Right atrium auricular region (tissue), 2 donors: ENCODE data around the gene NLK. TPM values are rescaled to one million over a fixed set of nuclear protein-coding genes. Genes with fewer than 3 reads are reported as not detected.

Source experiments
- DNase-seq: peaks from one replicate; pipeline ENCODE4 v3.0.0-alpha.2; 2019; ENCODE audit warnings: low spot score
- H3K27ac ChIP-seq, 2 donors: fragments of 200-600 bp; sonication (generic); 1 replicate in 1 of 2; 2 replicates in 1 of 2; pipeline ENCODE4 v1.5.1; 2016 to 2019
- H3K27me3 ChIP-seq, 2 donors: fragments of 200-600 bp; sonication (generic); one replicate each; pipeline versions ENCODE4 v1.5.1 to v1.6.0; 2017 to 2019
- H3K36me3 ChIP-seq: fragments of 200-600 bp; sonication (generic); one replicate; pipeline ENCODE4 v1.5.1; 2016
- H3K4me1 ChIP-seq, 2 donors: fragments of 200-600 bp; sonication (generic); one replicate each; pipeline versions ENCODE4 v1.5.1 to v1.6.0; 2017 to 2019
- H3K4me3 ChIP-seq, 2 donors: fragments of 200-600 bp; sonication (generic); 1 replicate in 1 of 2; 2 replicates in 1 of 2; pipeline ENCODE4 v1.5.1; 2017 to 2019; ENCODE audit warnings: mild to moderate bottlenecking in 1 of 2, moderate library complexity in 1 of 2
- H3K9me3 ChIP-seq, 2 donors: fragments of 200-600 bp; sonication (generic); one replicate each; pipeline ENCODE4 v1.5.1; 2019
- CTCF ChIP-seq, 2 donors: fragments of 200-600 bp; sonication (generic); IDR thresholded peaks; one replicate each; pipeline ENCODE4 v1.5.1; 2019; ENCODE audit warnings: antibody characterized with exemption in 2 of 2
- total RNA-seq, 2 donors: library from RNA; depleted of rRNA; stranded (reverse); fragments of >200 nt; gene quantifications; one replicate each; pipeline ENCODE4 v1.1.0, GENCODE V29; 2016

NLK gene
- total RNA-seq, 2 donors from 2014 or later, result 17.9 to 19.4 TPM

- TF ChIP-seq CTCF (IDR thresholded peaks at IDR 0.05), result no peak
Observed at GRCh38 chr17:28159004-28159403, 116.5 kb downstream of the NLK start.

DNA sequence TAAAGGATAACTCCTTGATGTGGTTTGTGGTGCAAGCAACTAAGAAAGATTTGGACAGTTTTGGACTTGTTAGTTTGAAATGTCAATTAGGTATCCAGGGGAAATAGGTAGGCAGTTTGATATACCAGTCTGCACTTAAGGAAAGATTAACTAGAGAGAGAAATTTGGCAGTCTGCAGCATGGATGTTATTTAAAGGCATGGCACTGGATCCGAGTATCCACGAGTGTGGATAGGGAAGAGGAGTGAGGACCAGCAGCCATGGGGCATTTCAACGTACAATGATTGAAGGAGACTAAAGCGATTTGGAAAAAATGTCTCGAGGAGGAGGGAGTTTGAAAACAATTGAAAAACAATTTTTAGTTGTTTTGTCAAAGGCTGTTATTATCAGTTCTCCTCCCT is 117.4 kb downstream of the NLK start:
- no peak for DNase-seq
- TF ChIP-seq CTCF (IDR thresholded peaks at IDR 0.05), result no peak
- Histone ChIP-seq H3K27me3 (no peaks in the 10 kb centered on the region), H3K27ac (no peak overlapping the region), H3K36me3 (no peaks in the 10 kb centered on the region), H3K9me3 (no peaks in the 10 kb centered on the region), H3K4me3 (no peak overlapping the region), H3K4me1 (no peaks in the 10 kb centered on the region)

More at GRCh38 chr17:28159004-28159403, 116.5 kb downstream of the NLK start:
- Histone ChIP-seq H3K27ac (no peak overlapping the region), H3K4me3 (no peak overlapping the region), H3K9me3 (no peaks in the 10 kb centered on the region), H3K36me3 (no peaks in the 10 kb centered on the region), H3K4me1 (no peaks in the 10 kb centered on the region), H3K27me3 (no peaks in the 10 kb centered on the region)
- DNase-seq, result no peak

DNA sequence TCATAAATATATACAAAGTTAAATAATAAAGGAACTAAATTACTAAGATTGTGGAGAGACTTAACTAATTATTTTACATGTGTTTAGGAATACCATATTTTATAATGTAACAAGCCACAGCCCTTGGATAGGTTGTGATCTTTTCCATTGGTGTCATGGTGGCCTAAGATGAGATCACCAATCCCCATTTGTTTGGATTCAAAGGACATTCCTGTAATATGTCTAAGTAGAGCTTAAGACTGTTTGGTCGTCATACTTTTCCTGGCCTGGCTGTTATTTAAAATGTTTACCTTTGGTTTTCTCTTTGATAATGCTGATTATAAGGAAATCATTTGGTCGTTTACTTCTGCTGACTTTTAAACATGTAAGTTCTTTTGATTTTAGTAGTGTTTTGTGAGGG is 118.1 kb downstream of the NLK start:
- no peak for TF ChIP-seq CTCF (IDR thresholded peaks at IDR 0.05)
- Histone ChIP-seq H3K4me3 (no peak overlapping the region), H3K27ac (no peak overlapping the region)

DNA sequence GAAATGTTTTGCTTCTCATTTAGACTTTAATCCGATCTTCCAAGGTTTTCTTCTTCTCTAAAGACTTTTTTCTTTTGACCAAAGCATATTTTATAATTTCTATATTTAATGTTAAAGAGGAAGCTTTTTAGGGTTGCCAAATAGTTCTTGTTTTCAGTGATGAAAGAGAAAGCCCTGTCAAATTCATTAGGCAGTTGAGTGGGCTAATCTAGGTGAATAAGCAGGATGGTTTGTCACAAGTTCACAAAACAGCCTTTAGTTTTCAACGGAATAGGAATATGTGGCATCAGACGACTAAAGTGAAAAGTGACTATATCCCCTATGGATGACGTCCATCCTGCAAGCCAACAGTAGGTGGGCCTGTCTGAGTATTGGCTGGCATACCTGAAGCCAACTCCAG is 118.8 kb downstream of the NLK start:
- TF ChIP-seq CTCF (IDR thresholded peaks at IDR 0.05), result no peak
- no peak overlapping the region for H3K27ac ChIP-seq
- H3K36me3 ChIP-seq, result no peaks in the 10 kb centered on the region
- DNase-seq, result no peak
- no peaks in the 10 kb centered on the region for H3K9me3 ChIP-seq
- no peaks in the 10 kb centered on the region for H3K27me3 ChIP-seq
- H3K4me1 ChIP-seq, result no peaks in the 10 kb centered on the region
- no peak overlapping the region for H3K4me3 ChIP-seq

More for the DNA sequence above, 118.1 kb downstream of the NLK start:
- H3K27me3 ChIP-seq, result no peaks in the 10 kb centered on the region
- H3K4me1 ChIP-seq, result no peaks in the 10 kb centered on the region
- H3K9me3 ChIP-seq, result no peaks in the 10 kb centered on the region
- DNase-seq, result no peak
- no peaks in the 10 kb centered on the region for H3K36me3 ChIP-seq

- Histone ChIP-seq H3K4me3 (no peak overlapping the region), H3K36me3 (peaks cover 14% of the 10 kb centered on the region), H3K9me3 (no peaks in the 10 kb centered on the region), H3K4me1 (no peaks in the 10 kb centered on the region), H3K27me3 (no peaks in the 10 kb centered on the region), H3K27ac (no peak overlapping the region)
- TF ChIP-seq CTCF (IDR thresholded peaks at IDR 0.05), result no peak
- DNase-seq, result no peak
Observed at GRCh38 chr17:28166478-28166877, 124.0 kb downstream of the NLK start.

DNA sequence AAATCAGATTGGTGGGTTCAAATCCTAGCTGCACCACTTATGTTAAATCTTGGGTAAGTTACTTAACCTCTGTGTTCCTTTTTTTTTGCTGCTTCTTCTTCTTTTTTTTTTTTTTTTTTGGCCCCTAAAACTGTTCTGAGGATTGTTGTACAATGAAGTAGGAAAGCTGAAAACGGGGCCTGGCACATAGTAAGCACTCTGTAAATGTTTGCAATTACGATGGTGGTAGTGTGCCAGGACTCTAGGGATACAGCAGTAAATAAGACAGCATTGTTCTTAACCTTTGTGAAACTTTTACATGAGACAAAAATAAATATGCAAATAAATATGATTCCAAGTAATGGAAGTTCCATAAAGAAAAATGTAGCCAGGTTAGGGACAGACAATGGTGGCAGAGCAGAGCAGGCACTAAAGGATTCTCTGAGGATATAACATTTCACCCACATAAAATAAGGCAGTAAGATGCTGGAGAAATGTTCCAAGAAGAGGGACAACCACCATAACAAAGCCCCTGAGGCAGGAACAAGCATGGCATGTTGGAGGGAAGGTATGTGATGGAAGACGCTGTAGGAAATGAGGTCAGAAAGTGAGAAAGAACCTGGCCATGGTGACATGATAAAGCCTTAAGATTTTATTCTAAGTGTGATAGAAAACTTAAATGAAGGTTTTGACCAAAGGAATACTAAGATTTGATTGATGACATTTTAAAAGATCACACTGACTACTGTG is 127.3 kb downstream of the NLK start:
- Histone ChIP-seq H3K36me3 (peaks cover 30% of the 10 kb centered on the region), H3K4me3 (no peak overlapping the region), H3K27ac (no peak overlapping the region), H3K27me3 (no peaks in the 10 kb centered on the region), H3K9me3 (no peaks in the 10 kb centered on the region), H3K4me1 (peaks cover 0 to 5% of the 10 kb centered on the region in 2 donors)
- TF ChIP-seq CTCF (IDR thresholded peaks at IDR 0.05), result no peak
- no peak for DNase-seq
